Right ventricle myocardium superior (tissue), 1 donor: Measurements from ENCODE around the gene ZBTB9. TPM values are rescaled to one million over a fixed set of nuclear protein-coding genes. Genes with fewer than 3 reads are reported as not detected.
"Not testable (repeated sequence)": the region's sequence is repeated elsewhere in the genome, so short reads cannot be mapped to it uniquely, and the experiment has no call there.

ENCODE experiments used
- ATAC-seq: fragments of 200-7000 bp; cut with Tn5 transposase; one replicate; pipeline ENCODE4 v1.9.1; 2020; ENCODE audit warnings: mild to moderate bottlenecking; ENCODE audit not compliant: poor library complexity
- DNase-seq: peaks from one replicate; pipeline ENCODE4 v3.0.0-alpha.2; 2020
- intact Hi-C: fragments of 100-400 bp; cut with DNase I; formaldehyde crosslinking; loops from one replicate; pipeline ENCODE4 v1.11.2; 2022
- microRNA-seq: library from miRNA; unstranded; fragments of <30 nt; microRNA quantifications from one replicate; pipeline ENCODE4 v1.2.0, GENCODE V29; 2020
- total RNA-seq: library from RNA; stranded (reverse); fragmentation: NEBNext Ultra II Directional; extraction: Animal tissue kit (Norgen Biotek cat#: 25700); gene quantifications from one replicate; pipeline ENCODE4 v1.2.1, GENCODE V29; 2021
- donor health status: DM: no; HTN: yes; CAD: no; lungs with severe emphysema.

ZBTB9 gene
- total RNA-seq, 1 donor from 2014 or later = 4.3 TPM

DNA sequence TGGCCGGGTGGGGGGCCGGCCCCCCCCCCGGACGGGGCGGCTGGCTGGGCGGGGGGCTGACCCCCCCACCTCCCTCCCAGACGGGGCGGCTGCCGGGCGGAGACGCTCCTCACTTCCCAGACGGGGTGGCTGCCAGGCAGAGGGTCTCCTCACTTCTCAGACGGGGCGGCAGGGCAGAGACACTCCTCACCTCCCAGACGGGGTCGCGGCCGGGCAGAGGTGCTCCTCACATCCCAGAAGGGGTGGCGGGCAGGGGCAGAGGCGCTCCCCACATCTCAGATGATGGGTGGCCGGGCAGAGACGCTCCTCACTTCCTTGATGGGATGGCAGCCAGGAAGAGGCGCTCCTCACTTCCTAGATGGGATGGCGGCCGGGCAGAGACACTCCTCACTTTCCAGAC, 31.3 kb downstream of the ZBTB9 start:
- DNase-seq, ATAC-seq, intact Hi-C loops: not testable (repeated sequence)

DNA sequence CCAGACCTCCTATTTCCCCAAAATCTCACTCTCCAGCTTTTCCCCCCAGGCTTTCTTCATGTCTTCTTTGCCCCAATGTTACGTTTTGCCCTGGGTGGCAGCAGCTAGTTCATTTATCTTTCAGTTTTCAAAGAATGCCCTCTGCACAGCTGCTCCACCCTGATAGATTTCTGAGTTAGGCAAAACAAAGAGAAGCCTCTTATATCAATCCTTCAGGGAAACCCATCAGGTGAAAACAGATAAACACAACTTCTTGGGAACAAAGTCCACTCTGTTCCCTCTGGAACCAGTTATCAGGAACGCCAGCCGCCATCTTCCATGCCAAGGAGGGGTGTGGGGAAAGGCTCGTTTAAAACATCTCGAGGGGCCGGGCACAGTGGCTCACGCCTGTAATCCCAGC, 34.0 kb downstream of the ZBTB9 start:
- intact Hi-C loops = no loop called here
- no peak for DNase-seq
- no peak for ATAC-seq

GRCh38 chr6:33490198-33490597, 35.8 kb downstream of the ZBTB9 start:
- intact Hi-C loops = no loop called here
- ATAC-seq = no peak
- no peak for DNase-seq

DNA sequence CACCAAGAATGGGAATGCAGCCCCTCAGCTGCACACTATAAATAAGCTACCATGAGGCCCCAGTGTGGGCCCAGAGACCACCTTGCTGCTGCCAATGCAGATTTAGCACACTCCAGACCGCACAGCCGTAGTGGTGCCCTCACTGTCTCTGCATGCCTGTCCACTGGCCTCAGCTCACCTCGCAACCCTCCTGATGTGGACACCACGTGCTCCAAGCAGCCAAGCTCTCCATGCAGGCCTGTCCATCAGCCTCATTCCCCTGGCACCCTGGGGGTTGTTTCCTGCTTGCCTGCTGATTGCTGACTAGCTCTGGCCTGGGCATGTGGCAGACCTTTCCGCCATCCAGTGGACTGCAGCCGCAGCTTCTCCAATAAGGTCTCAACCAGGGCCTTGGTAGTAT, 36.2 kb downstream of the ZBTB9 start:
- intact Hi-C loops = no loop called here
- DNase-seq = no peak
- no peak for ATAC-seq

- intact Hi-C loops = no loop called here
- no peak for DNase-seq
- ATAC-seq = no peak
Measured at GRCh38 chr6:33492093-33492492, 37.7 kb downstream of the ZBTB9 start.

GRCh38 chr6:33497157-33497556, 42.8 kb downstream of the ZBTB9 start:
- ATAC-seq (no peak), DNase-seq (no peak)
- intact Hi-C loops = no loop called here

DNA sequence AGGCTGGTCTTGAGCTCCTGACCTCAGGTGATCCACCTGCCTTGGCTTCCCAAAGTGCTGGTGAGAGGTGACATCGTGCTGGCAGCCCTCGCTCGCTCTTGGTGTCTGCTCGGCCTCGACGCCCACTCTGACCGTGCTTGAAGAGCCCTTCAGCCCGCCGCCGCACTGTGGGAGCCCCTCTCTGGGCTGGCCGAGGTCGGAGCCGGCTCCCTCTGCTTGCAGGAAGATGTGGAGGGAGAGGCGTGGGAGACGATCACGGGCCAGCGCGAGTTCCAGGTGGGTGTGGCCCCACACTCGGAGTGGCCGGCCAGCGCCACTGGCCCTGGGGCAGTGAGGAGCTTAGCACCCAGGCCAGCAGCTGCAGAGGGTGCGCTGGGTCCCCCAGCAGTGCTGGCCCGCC, 48.1 kb downstream of the ZBTB9 start:
- ATAC-seq = no peak
- no peak for DNase-seq
- intact Hi-C loops = no loop called here

DNA sequence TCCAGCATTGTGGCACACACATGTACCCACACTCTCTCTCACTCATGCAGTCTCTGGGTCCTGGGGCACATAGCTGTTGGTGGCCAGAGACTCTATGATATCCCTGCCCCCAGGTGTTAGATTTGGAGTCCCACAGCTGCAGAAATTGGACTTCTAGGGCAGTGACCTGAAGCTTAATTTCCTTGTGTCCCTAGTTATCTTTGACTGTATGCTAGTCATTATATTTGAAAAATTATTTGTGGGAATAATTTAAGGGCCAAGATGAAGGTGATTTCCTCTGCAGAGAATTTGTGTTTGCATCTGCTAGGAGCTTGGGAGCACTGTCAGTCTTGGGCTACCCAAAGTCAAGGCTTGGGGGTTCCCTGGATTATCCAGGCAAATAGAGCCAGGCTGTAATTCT, 50.1 kb downstream of the ZBTB9 start:
- no peak for ATAC-seq
- no peak for DNase-seq
- intact Hi-C loops = no loop called here

GRCh38 chr6:33505548-33506370, 51.4 kb downstream of the ZBTB9 start:
- ATAC-seq = no peak
- intact Hi-C loops = no loop called here
- DNase-seq = no peak

Small RNA genes lying within 50 kb of the gene (microRNA-seq; reads per million reads assigned to microRNA genes)
- gene MIR5004 = not detected

Other genes with a start within 250 kb of the ZBTB9 start
- gene HSD17B8, start 249.9 kb upstream of the ZBTB9 start, total RNA-seq = 25.1 TPM
- gene RING1, start 246.1 kb upstream of the ZBTB9 start, total RNA-seq = 26.4 TPM
- gene VPS52, start 182.7 kb upstream of the ZBTB9 start, total RNA-seq = 30.4 TPM
- gene RPS18, start 182.5 kb upstream of the ZBTB9 start, total RNA-seq = 863 TPM
- gene B3GALT4, start 177.5 kb upstream of the ZBTB9 start, total RNA-seq = 8.3 TPM
- 12.8 TPM for gene WDR46, start 165.3 kb upstream of the ZBTB9 start, total RNA-seq
- 44.4 TPM for gene PFDN6, start 165.0 kb upstream of the ZBTB9 start, total RNA-seq
- gene RGL2, start 155.6 kb upstream of the ZBTB9 start, total RNA-seq = 60.5 TPM
- 78.2 TPM for gene TAPBP, start 140.5 kb upstream of the ZBTB9 start, total RNA-seq
- gene ZBTB22, start 136.8 kb upstream of the ZBTB9 start, total RNA-seq = 11.6 TPM
- 18.2 TPM for gene DAXX, start 131.6 kb upstream of the ZBTB9 start, total RNA-seq
- 0.97 TPM for gene KIFC1, start 62.8 kb upstream of the ZBTB9 start, total RNA-seq
- 50.6 TPM for gene PHF1, start 43.6 kb upstream of the ZBTB9 start, total RNA-seq
- 102 TPM for gene CUTA, start 36.5 kb upstream of the ZBTB9 start, total RNA-seq
- 4.8 TPM for gene SYNGAP1, start 34.5 kb upstream of the ZBTB9 start, total RNA-seq
- 25.0 TPM for gene BAK1, start 125.7 kb downstream of the ZBTB9 start, total RNA-seq
- gene ITPR3, start 166.7 kb downstream of the ZBTB9 start, total RNA-seq = 6.0 TPM